CD14-positive monocyte (primary cell): Measurements from ENCODE around the gene ZDHHC8. TPM values are rescaled to one million over a fixed set of nuclear protein-coding genes. Genes with fewer than 3 reads are reported as not detected.
A peak's percentile ranks its signal among the peaks of the same experiment; 100 is the strongest.

Source experiments
- DNase-seq, 3 donors: peaks; one replicate each; pipeline ENCODE4 v3.0.0-alpha.2; 2011 to 2022
- H2AFZ ChIP-seq: 2 replicates; pipeline ENCODE4 v1.6.0; 2012; ENCODE audit warnings: mild to moderate bottlenecking, low read depth, low read length, inconsistent platforms; ENCODE audit not compliant: insufficient read depth, poor library complexity, severe bottlenecking
- H3K27ac ChIP-seq, 2 donors: 1 replicate in 1 of 2; 2 replicates in 1 of 2; pipeline ENCODE4 v1.5.1; 2012 to 2013; ENCODE audit warnings: low read length in 2 of 2, control low read depth in 1 of 2, inconsistent platforms in 1 of 2, low read depth in 1 of 2, mild to moderate bottlenecking in 1 of 2
- H3K27me3 ChIP-seq, 2 donors: one replicate each; pipeline versions ENCODE4 v1.6.0 to v1.6.1; 2011 to 2013; ENCODE audit warnings: low read length in 2 of 2; ENCODE audit not compliant: control insufficient read depth in 2 of 2, insufficient read depth in 2 of 2
- H3K36me3 ChIP-seq, 2 donors: replicated peaks in 1 of 2; 1 replicate in 1 of 2; 2 replicates in 1 of 2; pipeline versions ENCODE4 v1.5.1 to v1.6.1; 2012 to 2013; ENCODE audit warnings: low read length in 2 of 2, control low read depth in 1 of 2, inconsistent platforms in 1 of 2, mild to moderate bottlenecking in 1 of 2; ENCODE audit not compliant: insufficient read depth in 2 of 2, control insufficient read depth in 1 of 2
- H3K4me1 ChIP-seq, 2 donors: 1 replicate in 1 of 2; 2 replicates in 1 of 2; pipeline versions ENCODE4 v1.5.1 to v1.6.1; 2012 to 2013; ENCODE audit warnings: low read length in 2 of 2, control low read depth in 1 of 2, inconsistent platforms in 1 of 2, mild to moderate bottlenecking in 1 of 2, moderate library complexity in 1 of 2; ENCODE audit not compliant: insufficient read depth in 2 of 2, control insufficient read depth in 1 of 2
- H3K4me2 ChIP-seq: replicated peaks from 2 replicates; pipeline ENCODE3; 2012; ENCODE audit warnings: low read length, moderate library complexity, mild to moderate bottlenecking; ENCODE audit not compliant: poor library complexity, severe bottlenecking; ENCODE audit errors: extremely low read depth
- H3K4me3 ChIP-seq, 3 experiments: fragments of 200-600 bp in 1 of 3; sonication (generic) in 1 of 3; replicated peaks in 1 of 3; 1 replicate in 2 of 3; 2 replicates in 1 of 3; pipeline ENCODE4 v1.5.1; 2011 to 2013; ENCODE audit warnings: low read length in 3 of 3, mild to moderate bottlenecking in 3 of 3, control low read depth in 2 of 3, low read depth in 2 of 3, inconsistent platforms in 1 of 3, moderate library complexity in 1 of 3
- H3K79me2 ChIP-seq: 2 replicates; pipeline ENCODE4 v1.6.0; 2012; ENCODE audit warnings: mild to moderate bottlenecking, control low read depth, inconsistent platforms, low read length, moderate library complexity; ENCODE audit not compliant: insufficient read depth
- H3K9ac ChIP-seq: 2 replicates; pipeline ENCODE4 v1.6.0; 2017; ENCODE audit warnings: low read length, mild to moderate bottlenecking; ENCODE audit not compliant: insufficient read depth, poor library complexity, severe bottlenecking
- H3K9me3 ChIP-seq, 2 donors: replicated peaks in 1 of 2; 1 replicate in 1 of 2; 2 replicates in 1 of 2; pipeline versions ENCODE4 v1.5.1 to v1.6.1; 2012 to 2013; ENCODE audit warnings: low read length in 2 of 2, control low read depth in 1 of 2; ENCODE audit not compliant: control insufficient read depth in 1 of 2, insufficient read depth in 1 of 2
- H4K20me1 ChIP-seq: 2 replicates; pipeline ENCODE4 v1.6.0; 2012; ENCODE audit warnings: mild to moderate bottlenecking, low read length, control low read depth, moderate library complexity; ENCODE audit not compliant: insufficient read depth
- H3K27ac Mint-ChIP-seq, 7 donors: one replicate each; pipeline ENCODE4 v1.8.0; 2020; ENCODE audit warnings: mild to moderate bottlenecking in 7 of 7, mixed read lengths in 7 of 7, moderate library complexity in 6 of 7, inconsistent platforms in 2 of 7
- H3K27me3 Mint-ChIP-seq, 3 donors: one replicate each; pipeline ENCODE4 v1.8.0; 2021 to 2022; ENCODE audit warnings: low read depth in 3 of 3, mild to moderate bottlenecking in 3 of 3, mixed read lengths in 3 of 3, moderate library complexity in 3 of 3, inconsistent platforms in 1 of 3
- H3K36me3 Mint-ChIP-seq, 2 donors: one replicate each; pipeline ENCODE4 v1.8.0; 2020; ENCODE audit warnings: mixed read lengths in 2 of 2, inconsistent platforms in 1 of 2, mild to moderate bottlenecking in 1 of 2
- H3K4me1 Mint-ChIP-seq: one replicate; pipeline ENCODE4 v1.8.0; 2020; ENCODE audit warnings: mild to moderate bottlenecking, mixed read lengths
- H3K4me3 Mint-ChIP-seq, 2 donors: one replicate each; pipeline ENCODE4 v1.8.0; 2020; ENCODE audit warnings: mild to moderate bottlenecking in 2 of 2, mixed read lengths in 2 of 2, moderate library complexity in 1 of 2
- H3K9me3 Mint-ChIP-seq, 7 donors: one replicate each; pipeline ENCODE4 v1.8.0; 2020 to 2022; ENCODE audit warnings: mixed read lengths in 7 of 7, mild to moderate bottlenecking in 6 of 7, moderate library complexity in 6 of 7, inconsistent platforms in 2 of 7
- WGBS: methylation state at CpG from one replicate; pipeline ENCODE4 v1.1.5; 2013; ENCODE audit warnings: missing lambda C conversion rate; ENCODE audit not compliant: insufficient coverage; 5-methylcytosine and 5-hydroxymethylcytosine counted together
- intact Hi-C, 2 donors: fragments of 100-400 bp; cut with micrococcal nuclease; formaldehyde crosslinking; loops; one replicate each; pipeline versions ENCODE4 v1.15.0 to v1.15.1; 2023
- polyA plus RNA-seq, 3 donors: library from polyadenylated mRNA; depleted of rRNA in 1 of 3; unstranded in 2 of 3; stranded (reverse) in 1 of 3; fragments of 300-500 nt in 2 of 3; fragments of >200 nt in 1 of 3; fragmentation: Illumina TruSeq in 2 of 3; gene quantifications; 1 replicate in 2 of 3; 2 replicates in 1 of 3; pipeline ENCODE4 v1.2.3, GENCODE V29; 2012 to 2021
- TF ChIP-seq, protein P1 (sequence below): fragments of 200-600 bp; IDR thresholded peaks from one replicate; pipeline ENCODE4 v1.8.0; 2022; ENCODE audit warnings: antibody characterized with exemption, mild to moderate bottlenecking

Gene ZDHHC8
- polyA plus RNA-seq, 3 donors, result 0.73 to 76.3 (median 1.1) TPM

DNA sequence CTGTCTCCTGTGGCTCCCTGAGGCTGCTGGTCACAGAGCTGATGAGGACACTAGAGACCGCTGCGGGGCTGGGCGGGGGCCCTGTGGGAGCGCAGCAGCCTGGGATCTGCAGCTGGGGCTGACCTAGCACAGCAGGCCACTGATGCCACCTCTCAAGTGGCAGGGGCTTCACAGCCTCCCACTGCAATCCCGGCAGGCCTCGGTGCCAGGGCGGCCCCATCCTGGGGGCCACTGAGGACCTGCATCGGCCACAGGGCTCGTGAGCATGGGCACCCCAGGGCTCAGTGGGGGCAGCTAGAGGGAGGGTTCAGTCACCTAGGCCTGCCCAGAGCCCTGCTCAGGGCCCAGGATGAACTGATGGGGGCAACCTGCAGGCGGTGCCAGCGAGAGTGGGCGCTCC is 33.8 kb downstream of the ZDHHC8 start:
- Histone ChIP-seq H3K9ac (no peak overlapping the region), H3K27ac (no peak overlapping the region), H2AFZ (no peak overlapping the region), H3K36me3 (no peaks in the 10 kb centered on the region), H4K20me1 (no peaks in the 10 kb centered on the region), H3K4me3 (no peak overlapping the region), H3K9me3 (no peaks in the 10 kb centered on the region), H3K79me2 (no peaks in the 10 kb centered on the region), H3K4me2 (no peak overlapping the region), H3K4me1 (no peaks in the 10 kb centered on the region), H3K27me3 (no peaks in the 10 kb centered on the region)
- no peaks in the 10 kb centered on the region for H3K4me1 Mint-ChIP-seq
- H3K36me3 Mint-ChIP-seq, result no peaks in the 10 kb centered on the region
- TF ChIP-seq, protein P1, sequence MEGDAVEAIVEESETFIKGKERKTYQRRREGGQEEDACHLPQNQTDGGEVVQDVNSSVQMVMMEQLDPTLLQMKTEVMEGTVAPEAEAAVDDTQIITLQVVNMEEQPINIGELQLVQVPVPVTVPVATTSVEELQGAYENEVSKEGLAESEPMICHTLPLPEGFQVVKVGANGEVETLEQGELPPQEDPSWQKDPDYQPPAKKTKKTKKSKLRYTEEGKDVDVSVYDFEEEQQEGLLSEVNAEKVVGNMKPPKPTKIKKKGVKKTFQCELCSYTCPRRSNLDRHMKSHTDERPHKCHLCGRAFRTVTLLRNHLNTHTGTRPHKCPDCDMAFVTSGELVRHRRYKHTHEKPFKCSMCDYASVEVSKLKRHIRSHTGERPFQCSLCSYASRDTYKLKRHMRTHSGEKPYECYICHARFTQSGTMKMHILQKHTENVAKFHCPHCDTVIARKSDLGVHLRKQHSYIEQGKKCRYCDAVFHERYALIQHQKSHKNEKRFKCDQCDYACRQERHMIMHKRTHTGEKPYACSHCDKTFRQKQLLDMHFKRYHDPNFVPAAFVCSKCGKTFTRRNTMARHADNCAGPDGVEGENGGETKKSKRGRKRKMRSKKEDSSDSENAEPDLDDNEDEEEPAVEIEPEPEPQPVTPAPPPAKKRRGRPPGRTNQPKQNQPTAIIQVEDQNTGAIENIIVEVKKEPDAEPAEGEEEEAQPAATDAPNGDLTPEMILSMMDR, result no peak
- DNase-seq, result no peak
- H3K4me3 Mint-ChIP-seq, result no peak overlapping the region
- intact Hi-C loops, result no loop called here
- WGBS, result 99% methylated on average over 9 of the region's 12 CpGs
- H3K27ac Mint-ChIP-seq, result no peak overlapping the region
- H3K27me3 Mint-ChIP-seq, result peaks cover 0 to 4% (median 1%) of the 10 kb centered on the region in 3 donors
- peaks cover 0 to 5% (median 2%) of the 10 kb centered on the region in 7 donors for H3K9me3 Mint-ChIP-seq

DNA sequence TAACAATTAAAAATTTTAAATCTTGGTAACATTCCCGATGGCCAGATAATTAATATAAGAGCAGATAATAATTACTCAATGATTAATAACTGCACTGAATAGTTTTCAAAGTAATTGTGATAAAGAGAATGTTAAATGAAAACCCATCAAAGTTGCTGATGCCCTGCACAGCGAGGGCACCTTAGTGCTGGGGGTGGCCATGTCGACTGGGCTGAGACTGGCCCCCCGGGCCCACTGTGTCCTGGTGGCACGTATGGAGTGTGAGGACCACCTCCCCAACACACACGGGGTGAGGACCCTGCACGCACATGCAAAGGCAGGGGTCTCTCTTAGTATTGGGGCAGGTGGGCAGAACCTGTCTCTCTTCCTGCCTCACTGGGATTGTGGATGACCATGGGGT is 34.3 kb downstream of the ZDHHC8 start:
- no peak overlapping the region for H3K4me3 ChIP-seq
- H3K4me1 Mint-ChIP-seq, result no peaks in the 10 kb centered on the region
- WGBS, result no CpG with 5 or more reads among the region's 7 CpGs
- no peaks in the 10 kb centered on the region for H3K4me1 ChIP-seq
- no peak overlapping the region for H3K9ac ChIP-seq
- no peak overlapping the region for H3K27ac ChIP-seq
- H3K4me3 Mint-ChIP-seq, result no peak overlapping the region
- H2AFZ ChIP-seq, result no peak overlapping the region
- H3K27me3 Mint-ChIP-seq, result peaks cover 0 to 2% (median 1%) of the 10 kb centered on the region in 3 donors
- no peaks in the 10 kb centered on the region for H3K27me3 ChIP-seq
- H3K27ac Mint-ChIP-seq, result peak overlapping the region in 1 of 7 donors; percentile 68
- H3K4me2 ChIP-seq, result no peak overlapping the region
- no peak for DNase-seq
- H3K9me3 ChIP-seq, result no peaks in the 10 kb centered on the region
- no peaks in the 10 kb centered on the region for H3K36me3 Mint-ChIP-seq
- H3K79me2 ChIP-seq, result no peaks in the 10 kb centered on the region
- no peaks in the 10 kb centered on the region for H4K20me1 ChIP-seq
- intact Hi-C loops, result no loop called here
- TF ChIP-seq, protein P1, result no peak
- H3K36me3 ChIP-seq, result no peaks in the 10 kb centered on the region
- peaks cover 0 to 5% (median 2%) of the 10 kb centered on the region in 7 donors for H3K9me3 Mint-ChIP-seq
